Left lung (tissue), 14 donors: ENCODE data around the gene MAPK13. TPM values are rescaled to one million over a fixed set of nuclear protein-coding genes. Genes with fewer than 3 reads are reported as not detected.
"Not testable (repeated sequence)": the region's sequence is repeated elsewhere in the genome, so short reads cannot be mapped to it uniquely, and the experiment has no call there.

Experiments used
- ATAC-seq: fragments of 200-7000 bp; cut with Tn5 transposase; one replicate; pipeline ENCODE4 v1.9.1; 2020; ENCODE audit warnings: moderate library complexity
- DNase-seq, 4 donors: peaks; one replicate each; pipeline ENCODE4 v3.0.0-alpha.2; 2013 to 2020
- H3K27ac ChIP-seq, 2 donors: fragments of 200-600 bp; sonication (generic) in 1 of 2; one replicate each; pipeline versions ENCODE4 v1.5.0 to v1.8.0; 2020 to 2021
- H3K27me3 ChIP-seq, 2 donors: fragments of 200-600 bp; sonication (generic) in 1 of 2; one replicate each; pipeline versions ENCODE4 v1.5.0 to v1.8.0; 2020 to 2021
- H3K36me3 ChIP-seq, 2 donors: fragments of 200-600 bp; sonication (generic) in 1 of 2; one replicate each; pipeline versions ENCODE4 v1.5.0 to v1.8.0; 2020 to 2021
- H3K4me1 ChIP-seq, 2 donors: fragments of 200-600 bp; one replicate each; pipeline ENCODE4 v1.8.0; 2021
- H3K4me3 ChIP-seq, 2 donors: fragments of 200-600 bp; sonication (generic) in 1 of 2; one replicate each; pipeline versions ENCODE4 v1.5.0 to v1.8.0; 2020 to 2021; ENCODE audit warnings: mild to moderate bottlenecking in 1 of 2
- H3K9me3 ChIP-seq, 2 donors: fragments of 200-600 bp; sonication (generic) in 1 of 2; one replicate each; pipeline versions ENCODE4 v1.5.0 to v1.8.0; 2020 to 2021
- intact Hi-C, 2 donors: fragments of 100-400 bp; cut with DNase I; formaldehyde crosslinking; loops; one replicate each; pipeline versions ENCODE4 v1.11.2 to v1.14.2; 2022
- long read RNA-seq, 12 donors: library from polyadenylated mRNA in 2 of 12; unstranded in 2 of 12; transcript quantifications; one replicate each; pipeline ENCODE4 v2.0.0 and lab custom pipeline, GENCODE V29; 2019 to 2026
- polyA plus RNA-seq, 6 donors: library from polyadenylated mRNA; unstranded; fragments of 120-200 nt; gene quantifications; one replicate each; pipeline ENCODE4 v1.2.1, GENCODE V29; 2013; ENCODE audit not compliant: insufficient read length in 6 of 6
- total RNA-seq, 2 donors: library from RNA; stranded (reverse); fragmentation: NEBNext Ultra II Directional; extraction: Animal tissue kit (Norgen Biotek cat#: 25700); gene quantifications; one replicate each; pipeline ENCODE4 v1.2.1, GENCODE V29; 2021
- TF ChIP-seq, protein P1 (sequence below), 2 donors: fragments of 200-600 bp; sonication (generic) in 1 of 2; IDR thresholded peaks; one replicate each; pipeline versions ENCODE4 v1.5.0 to v1.8.0; 2021; ENCODE audit warnings: antibody characterized with exemption in 2 of 2
- donor health status: DM: no; HTN: yes; CAD: no.
- donor health status: DM: no; HTN: no; CAD: no.

MAPK13 gene
- total RNA-seq, result 10 to 100 TPM; 83.2 to 89.7 TPM
- 10 to 100 TPM; 15.7 to 21.4 (median 17.2) TPM for polyA plus RNA-seq
- long read RNA-seq, donor 1, partial matches to known transcripts, result 0 of 3 reads
- long read RNA-seq, donor 1, other reads (novel, unspliced or antisense), result 0 of 3 reads
- long read RNA-seq, donor 2, partial matches to known transcripts, result 0 of 4 reads
- long read RNA-seq, donor 2, other reads (novel, unspliced or antisense), result 0 of 4 reads
- long read RNA-seq, donor 3, partial matches to known transcripts, result 0 of 2 reads
- long read RNA-seq, donor 3, other reads (novel, unspliced or antisense), result 0 of 2 reads
- long read RNA-seq, donor 4, transcript MAPK13-201 (12 exons, 2,052 nt), result major isoform, 49 of 65 reads
- long read RNA-seq, donor 4, partial matches to known transcripts, result 5 of 65 reads
- long read RNA-seq, donor 4, other reads (novel, unspliced or antisense), result 11 of 65 reads
- long read RNA-seq, donor 5, partial matches to known transcripts, result 0 of 2 reads
- long read RNA-seq, donor 5, other reads (novel, unspliced or antisense), result 0 of 2 reads
- long read RNA-seq, donor 6, result 0 reads
- long read RNA-seq, donor 7, partial matches to known transcripts, result 0 of 2 reads
- long read RNA-seq, donor 7, other reads (novel, unspliced or antisense), result 0 of 2 reads
- long read RNA-seq, donor 8, partial matches to known transcripts, result 0 of 1 reads
- long read RNA-seq, donor 8, other reads (novel, unspliced or antisense), result 0 of 1 reads
- long read RNA-seq, donor 9, result 0 reads
- long read RNA-seq, donor 10, transcript MAPK13-201 (12 exons, 2,052 nt), result major isoform, 37 of 57 reads
- long read RNA-seq, donor 10, partial matches to known transcripts, result 6 of 57 reads
- long read RNA-seq, donor 10, other reads (novel, unspliced or antisense), result 14 of 57 reads
- long read RNA-seq, donor 11, partial matches to known transcripts, result 0 of 1 reads
- long read RNA-seq, donor 11, other reads (novel, unspliced or antisense), result 0 of 1 reads
- long read RNA-seq, donor 12, partial matches to known transcripts, result 0 of 2 reads
- long read RNA-seq, donor 12, other reads (novel, unspliced or antisense), result 0 of 2 reads

DNA sequence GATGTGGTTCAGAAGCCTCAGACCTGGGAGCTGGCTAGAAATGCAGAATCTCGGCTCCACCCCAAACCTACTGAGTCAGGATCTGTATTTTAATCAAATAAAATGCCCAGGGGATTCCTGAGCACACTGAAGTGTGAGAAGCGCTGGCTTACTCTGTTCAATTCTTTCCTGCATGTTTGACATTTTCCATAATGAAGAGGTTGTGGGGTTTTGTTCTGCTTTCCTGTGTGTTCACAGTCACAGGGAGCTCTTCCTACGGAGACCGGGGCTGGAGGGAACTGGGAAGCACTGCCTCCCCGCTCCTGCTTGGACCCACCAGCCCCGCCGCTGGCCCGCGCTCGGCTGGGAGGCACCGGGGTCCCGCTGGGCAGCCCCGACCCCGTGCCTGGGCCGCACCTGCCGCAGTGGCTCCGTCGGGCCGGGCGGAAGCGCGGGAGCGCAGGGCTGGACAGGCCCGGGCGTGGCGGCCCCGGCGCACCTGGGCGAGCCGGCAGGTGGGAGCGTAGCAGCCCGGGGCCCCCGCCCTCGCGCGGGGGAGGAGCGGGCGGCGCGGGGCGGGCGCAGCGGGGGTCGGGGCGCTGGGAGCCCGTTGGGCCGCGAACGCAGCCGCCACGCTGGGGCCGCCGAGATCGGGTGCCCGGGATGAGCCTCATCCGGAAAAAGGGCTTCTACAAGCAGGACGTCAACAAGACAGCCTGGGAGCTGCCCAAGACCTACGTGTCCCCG is at the start of gene MAPK13:
Gene MAPK13 (plus strand): TSS at position 573 of the 726 bp plus-strand sequence. CDS start 70 bp downstream, at position 643.
- H3K27ac ChIP-seq, result peak within 1 kb of the TSS; percentile 75 to 80
- peak within 1 kb of the TSS; percentile 24 to 45 for H3K4me3 ChIP-seq
- ATAC-seq (peak; percentile 56), DNase-seq (peak in 1 of 4 donors; percentile 89)
- TF ChIP-seq, protein P1, sequence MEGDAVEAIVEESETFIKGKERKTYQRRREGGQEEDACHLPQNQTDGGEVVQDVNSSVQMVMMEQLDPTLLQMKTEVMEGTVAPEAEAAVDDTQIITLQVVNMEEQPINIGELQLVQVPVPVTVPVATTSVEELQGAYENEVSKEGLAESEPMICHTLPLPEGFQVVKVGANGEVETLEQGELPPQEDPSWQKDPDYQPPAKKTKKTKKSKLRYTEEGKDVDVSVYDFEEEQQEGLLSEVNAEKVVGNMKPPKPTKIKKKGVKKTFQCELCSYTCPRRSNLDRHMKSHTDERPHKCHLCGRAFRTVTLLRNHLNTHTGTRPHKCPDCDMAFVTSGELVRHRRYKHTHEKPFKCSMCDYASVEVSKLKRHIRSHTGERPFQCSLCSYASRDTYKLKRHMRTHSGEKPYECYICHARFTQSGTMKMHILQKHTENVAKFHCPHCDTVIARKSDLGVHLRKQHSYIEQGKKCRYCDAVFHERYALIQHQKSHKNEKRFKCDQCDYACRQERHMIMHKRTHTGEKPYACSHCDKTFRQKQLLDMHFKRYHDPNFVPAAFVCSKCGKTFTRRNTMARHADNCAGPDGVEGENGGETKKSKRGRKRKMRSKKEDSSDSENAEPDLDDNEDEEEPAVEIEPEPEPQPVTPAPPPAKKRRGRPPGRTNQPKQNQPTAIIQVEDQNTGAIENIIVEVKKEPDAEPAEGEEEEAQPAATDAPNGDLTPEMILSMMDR (IDR thresholded peaks at IDR 0.05), result no peak
- H3K36me3 ChIP-seq, result peaks cover 0 to 10% of the 10 kb centered on the region in 2 donors
- peaks cover 16 to 75% of the 10 kb centered on the region in 2 donors for H3K4me1 ChIP-seq
- H3K27me3 ChIP-seq, result no peaks in the 10 kb centered on the region
- intact Hi-C loops, result loop anchor here in 1 of 2 donors (10.0 kb wide), 1 partner anchor 65 kb away; the partner anchor contains the start of gene BRPF3
- no peaks in the 10 kb centered on the region for H3K9me3 ChIP-seq

DNA sequence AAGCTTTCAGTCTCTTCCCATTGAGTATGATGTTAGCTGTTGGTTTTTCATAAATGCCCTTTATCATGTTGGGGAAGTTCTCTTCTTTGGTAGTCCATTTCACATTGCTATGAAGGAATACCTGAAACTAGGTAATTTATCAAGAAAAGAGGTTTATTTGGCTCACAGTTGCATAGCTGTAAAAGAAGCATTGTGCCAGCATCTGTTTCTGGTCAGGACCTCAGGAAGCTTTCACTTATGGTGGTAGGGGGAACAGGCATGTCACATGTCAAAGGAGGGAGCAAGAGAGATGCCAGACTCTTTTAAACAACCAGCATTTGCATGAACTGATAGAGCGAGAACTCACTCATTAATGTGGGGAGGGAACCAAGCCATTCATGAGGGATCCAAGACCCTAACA is 48.0 kb upstream of the MAPK13 start:
- H3K9me3 ChIP-seq, result no peaks in the 10 kb centered on the region
- no peak overlapping the region for H3K4me3 ChIP-seq
- TF ChIP-seq, protein P1 (IDR thresholded peaks at IDR 0.05), result no peak
- no peak for DNase-seq
- no peak for ATAC-seq
- no peaks in the 10 kb centered on the region for H3K27me3 ChIP-seq
- H3K27ac ChIP-seq, result no peak overlapping the region
- no peaks in the 10 kb centered on the region for H3K4me1 ChIP-seq
- intact Hi-C loops, result no loop called here
- H3K36me3 ChIP-seq, result peaks cover 8 to 80% of the 10 kb centered on the region in 2 donors

DNA sequence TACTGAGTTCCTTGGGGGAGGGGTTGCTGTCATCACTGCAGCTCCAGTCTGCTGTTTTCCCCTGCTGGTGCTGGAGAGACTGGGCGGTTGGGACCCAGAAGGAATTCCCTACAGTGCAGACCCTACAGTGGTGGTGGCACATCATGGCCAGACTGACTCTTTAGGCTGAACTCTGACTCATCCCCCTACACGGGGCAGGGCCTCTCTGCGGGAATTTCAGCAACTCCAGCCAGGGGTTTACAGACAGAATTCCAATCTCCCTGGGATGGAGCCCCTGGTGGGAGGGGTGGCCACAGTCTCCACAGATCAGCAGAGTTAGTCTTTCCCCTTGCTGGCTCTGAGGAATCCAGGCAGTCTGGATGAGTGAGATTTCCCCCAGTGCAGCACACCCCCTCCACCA is 46.9 kb upstream of the MAPK13 start:
- intact Hi-C loops, result no loop called here

DNA sequence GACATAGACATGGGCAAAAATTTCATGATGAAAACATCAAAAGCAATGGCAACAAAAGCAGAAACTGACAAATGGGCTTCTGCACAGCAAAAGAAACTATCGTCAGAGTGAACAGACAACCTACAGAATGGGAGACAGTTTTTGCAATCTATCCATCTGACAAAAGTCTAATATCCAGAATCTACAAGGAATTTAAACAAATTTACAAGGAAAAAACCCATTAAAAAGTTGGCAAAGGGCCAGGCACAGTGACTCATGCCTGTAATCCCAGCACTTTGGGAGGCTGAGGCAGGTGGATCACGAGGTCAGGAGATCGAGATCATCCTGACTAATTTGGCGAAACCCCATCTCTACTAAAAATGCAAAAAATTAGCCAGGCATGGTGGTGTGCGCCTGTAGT is 42.1 kb upstream of the MAPK13 start:
- ATAC-seq, H3K9me3 ChIP-seq, H3K4me1 ChIP-seq, DNase-seq, intact Hi-C loops, H3K4me3 ChIP-seq, H3K27me3 ChIP-seq, H3K27ac ChIP-seq: not testable (repeated sequence)
- H3K36me3 ChIP-seq, result peaks cover 0 to 52% of the 10 kb centered on the region in 2 donors

More for the DNA sequence above, 46.9 kb upstream of the MAPK13 start:
- ATAC-seq (no peak), DNase-seq (no peak)
- TF ChIP-seq, protein P1 (IDR thresholded peaks at IDR 0.05), result no peak
- Histone ChIP-seq H3K4me1 (no peaks in the 10 kb centered on the region), H3K27me3 (no peaks in the 10 kb centered on the region), H3K27ac (no peak overlapping the region), H3K9me3 (no peaks in the 10 kb centered on the region), H3K4me3 (no peak overlapping the region), H3K36me3 (peaks cover 8 to 69% of the 10 kb centered on the region in 2 donors)

DNA sequence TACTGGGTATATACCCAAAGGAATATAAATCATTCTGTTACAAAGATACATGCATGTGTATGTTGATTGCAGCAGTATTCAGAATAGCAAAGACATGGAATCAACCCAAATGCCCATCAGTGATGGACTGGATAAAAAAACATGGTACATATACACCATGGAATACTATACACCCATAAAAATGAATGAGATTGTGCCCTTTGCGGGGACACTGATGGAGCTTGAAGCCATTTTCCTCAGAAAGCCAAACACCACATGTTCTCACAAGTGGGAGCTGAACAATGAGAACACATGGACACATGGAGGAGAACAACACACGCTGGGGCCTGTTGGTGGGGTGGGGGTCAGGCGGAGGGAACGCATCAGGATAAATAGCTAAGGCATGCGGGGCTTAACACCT is 41.3 kb upstream of the MAPK13 start:
- Histone ChIP-seq H3K27me3 (no peaks in the 10 kb centered on the region), H3K36me3 (peaks cover 0 to 43% of the 10 kb centered on the region in 2 donors), H3K9me3 (no peaks in the 10 kb centered on the region), H3K27ac (no peak overlapping the region), H3K4me1 (no peaks in the 10 kb centered on the region), H3K4me3 (no peak overlapping the region)
- no peak for ATAC-seq
- intact Hi-C loops, result no loop called here
- DNase-seq, result no peak
- TF ChIP-seq, protein P1 (IDR thresholded peaks at IDR 0.05), result no peak
